Activated T-helper 1 cell treated with anti-CD3 and anti-CD28 coated beads, Interleukin-2, amount 50 U/mL, for 16 hours (primary cell): ENCODE measurements around the gene COL18A1.
A peak's percentile ranks its signal among the peaks of the same experiment; 100 is the strongest.

Experiments used
- DNase-seq, 2 donors: peaks; one replicate each; pipeline ENCODE4 v3.0.0-alpha.2; 2020; ENCODE audit warnings: low read depth in 1 of 2, low spot score in 1 of 2

The COL18A1 gene

GRCh38 chr21:45542242-45542666 is 137.3 kb downstream of the COL18A1 start, which contains the start of gene SLC19A1:
SLC19A1 (minus strand) TSS chr21:45542440; CDS start chr21:45537959, 4,481 bp downstream.
- peak; percentile 45 to 60 for DNase-seq

- DNase-seq, result no peak
Measured at GRCh38 chr21:45542667-45543370, 137.9 kb downstream of the COL18A1 start.

- DNase-seq, result no peak
Measured at GRCh38 chr21:45543371-45543709, 138.4 kb downstream of the COL18A1 start.

GRCh38 chr21:45543710-45544448 is 138.9 kb downstream of the COL18A1 start:
- no peak for DNase-seq

GRCh38 chr21:45544449-45545235 is 139.7 kb downstream of the COL18A1 start:
- DNase-seq, result no peak

- no peak for DNase-seq
Measured at GRCh38 chr21:45545236-45545570, 140.2 kb downstream of the COL18A1 start.

GRCh38 chr21:45545691-45546531 is 140.9 kb downstream of the COL18A1 start:
- DNase-seq, result no peak

- DNase-seq, result no peak
Measured at GRCh38 chr21:45546636-45547544, 141.9 kb downstream of the COL18A1 start.

- no peak for DNase-seq
Measured at GRCh38 chr21:45547545-45547900, 142.6 kb downstream of the COL18A1 start.

- DNase-seq, result no peak
Measured at GRCh38 chr21:45548711-45549491, 143.9 kb downstream of the COL18A1 start.

- DNase-seq, result no peak
Measured at GRCh38 chr21:45549626-45550463, 144.9 kb downstream of the COL18A1 start.

- DNase-seq, result no peak
Measured at GRCh38 chr21:45550522-45551210, 145.7 kb downstream of the COL18A1 start.

GRCh38 chr21:45551316-45551715 is 146.4 kb downstream of the COL18A1 start:
- DNase-seq, result no peak

GRCh38 chr21:45551783-45552695 is 147.1 kb downstream of the COL18A1 start:
- no peak for DNase-seq

GRCh38 chr21:45552696-45553391 is 147.9 kb downstream of the COL18A1 start:
- no peak for DNase-seq
